Smooth muscle cell (in vitro differentiated cells): ENCODE results near the gene FOXD1. TPM values are rescaled to one million over a fixed set of nuclear protein-coding genes. Genes with fewer than 3 reads are reported as not detected.

ENCODE experiments used
- DNase-seq: peaks from one replicate; lab custom pipeline; 2025; ENCODE audit not compliant: unreplicated experiment; lab: John Stamatoyannopoulos, UW
- H2AFZ ChIP-seq: fragments of 200-600 bp; sonication (generic); 2 replicates; pipeline ENCODE4 v1.6.0; 2016; ENCODE audit warnings: antibody characterized with exemption, low read depth, mild to moderate bottlenecking
- H3F3A ChIP-seq: fragments of 200-600 bp; sonication (generic); 2 replicates; pipeline ENCODE4 v1.6.0; 2017; ENCODE audit warnings: antibody characterized with exemption, low read depth
- H3K27ac ChIP-seq: fragments of 200-600 bp; sonication (generic); 2 replicates; pipeline ENCODE4 v1.5.1; 2016; ENCODE audit warnings: low read depth, mild to moderate bottlenecking
- H3K27me3 ChIP-seq: fragments of 200-600 bp; sonication (generic); 2 replicates; pipeline ENCODE4 v1.6.1; 2016; ENCODE audit warnings: low read depth, mild to moderate bottlenecking
- H3K36me3 ChIP-seq: fragments of 200-600 bp; sonication (generic); 2 replicates; pipeline ENCODE4 v1.5.1; 2016; ENCODE audit warnings: low read depth
- H3K4me1 ChIP-seq: fragments of 200-600 bp; sonication (generic); 2 replicates; pipeline ENCODE4 v1.5.1; 2016; ENCODE audit warnings: low read depth
- H3K4me2 ChIP-seq: fragments of 200-600 bp; sonication (generic); 2 replicates; pipeline ENCODE4 v1.6.0; 2016; ENCODE audit warnings: mild to moderate bottlenecking
- H3K4me3 ChIP-seq: fragments of 200-600 bp; sonication (generic); 2 replicates; pipeline ENCODE4 v1.5.1; 2016; ENCODE audit warnings: mild to moderate bottlenecking
- H3K79me2 ChIP-seq: fragments of 200-600 bp; sonication (generic); 2 replicates; pipeline ENCODE4 v1.6.0; 2016; ENCODE audit warnings: low read depth, mild to moderate bottlenecking
- H3K9ac ChIP-seq: fragments of 200-600 bp; sonication (generic); 2 replicates; pipeline ENCODE4 v1.6.0; 2016; ENCODE audit warnings: low read depth
- H3K9me3 ChIP-seq: fragments of 200-600 bp; sonication (generic); replicated peaks from 2 replicates; pipeline ENCODE4 v1.5.1; 2016; ENCODE audit warnings: low read depth
- H4K20me1 ChIP-seq: fragments of 200-600 bp; sonication (generic); 2 replicates; pipeline ENCODE4 v1.6.0; 2016; ENCODE audit warnings: low read depth
- CTCF ChIP-seq: fragments of 200-600 bp; sonication (generic); IDR thresholded peaks from 2 replicates; pipeline ENCODE4 v1.5.1; 2017; ENCODE audit warnings: borderline replicate concordance, mild to moderate bottlenecking, antibody characterized with exemption; ENCODE audit not compliant: insufficient read depth, poor library complexity, severe bottlenecking
- WGBS: methylation state at CpG from one replicate; pipeline ENCODE4 v1.1.7; 2016; ENCODE audit warnings: low lambda C conversion rate; 5-methylcytosine and 5-hydroxymethylcytosine counted together
- polyA plus RNA-seq: library from polyadenylated mRNA; unstranded; fragments of >200 nt; fragmentation: Nextera tagmentation; extraction: Ambion mirVana; gene quantifications from 2 replicates; pipeline ENCODE4 v1.2.1, GENCODE V29; 2016
- total RNA-seq: library from RNA; depleted of rRNA; stranded (reverse); fragments of >200 nt; gene quantifications from 2 replicates; pipeline ENCODE4 v1.2.3, GENCODE V29; 2014

FOXD1 gene
- total and polyA plus RNA-seq, 2 experiments from 2014 or later = 9.0 to 13.8 TPM

GRCh38 chr5:73444499-73445438 is 3.8 kb downstream of the FOXD1 start:
- Histone ChIP-seq H3K27ac (no peak overlapping the region), H3K4me1 (peaks cover 45% of the 10 kb centered on the region), H4K20me1 (peaks cover 39% of the 10 kb centered on the region), H3K9ac (no peak overlapping the region), H3K36me3 (no peaks in the 10 kb centered on the region), H3F3A (no peaks in the 10 kb centered on the region), H3K27me3 (peaks cover 75% of the 10 kb centered on the region), H3K79me2 (peaks cover 20% of the 10 kb centered on the region), H3K9me3 (no peaks in the 10 kb centered on the region), H3K4me3 (peak overlapping the region; percentile 49), H2AFZ (no peak overlapping the region), H3K4me2 (peak overlapping the region; percentile 85)
- DNase-seq = no peak
- TF ChIP-seq CTCF = no peak
- WGBS = 21% methylated on average over 43 of the region's 43 CpGs

GRCh38 chr5:73443829-73444498 is 4.6 kb downstream of the FOXD1 start:
- peak overlapping the region; percentile 49 for H3K4me3 ChIP-seq

GRCh38 chr5:73442996-73443627 is 5.5 kb downstream of the FOXD1 start:
- WGBS = 51% methylated on average over 4 of the region's 4 CpGs
- Histone ChIP-seq H3K79me2 (peaks cover 20% of the 10 kb centered on the region), H3K9ac (no peak overlapping the region), H3K4me2 (no peak overlapping the region), H3K4me1 (peaks cover 43% of the 10 kb centered on the region), H3K27me3 (peaks cover 83% of the 10 kb centered on the region), H3K4me3 (no peak overlapping the region), H2AFZ (no peak overlapping the region), H3K9me3 (no peaks in the 10 kb centered on the region), H4K20me1 (peaks cover 39% of the 10 kb centered on the region), H3K27ac (no peak overlapping the region), H3K36me3 (no peaks in the 10 kb centered on the region), H3F3A (no peaks in the 10 kb centered on the region)
- DNase-seq = no peak
- TF ChIP-seq CTCF = no peak

More at GRCh38 chr5:73443829-73444498, 4.6 kb downstream of the FOXD1 start:
- no peaks in the 10 kb centered on the region for H3F3A ChIP-seq
- H4K20me1 ChIP-seq = peaks cover 39% of the 10 kb centered on the region
- no peak overlapping the region for H3K27ac ChIP-seq
- H3K36me3 ChIP-seq = no peaks in the 10 kb centered on the region
- H3K79me2 ChIP-seq = peaks cover 20% of the 10 kb centered on the region
- no peak overlapping the region for H3K9ac ChIP-seq
- peaks cover 41% of the 10 kb centered on the region for H3K4me1 ChIP-seq
- no peak for TF ChIP-seq CTCF
- peak overlapping the region; percentile 85 for H3K4me2 ChIP-seq
- H3K9me3 ChIP-seq = no peaks in the 10 kb centered on the region
- H3K27me3 ChIP-seq = peaks cover 75% of the 10 kb centered on the region
- no peak overlapping the region for H2AFZ ChIP-seq
- DNase-seq = no peak
- WGBS = 18% methylated on average over 36 of the region's 39 CpGs
